ENCODE results near the gene AGAP1.

AGAP1 gene

GRCh38 chr2:235981631-235982030 is 487.8 kb downstream of the AGAP1 start:
- Histone ChIP-seq H3K4me3 (no peak overlapping the region), H3K27ac (no peak overlapping the region)
- no peak for TF ChIP-seq CTCF (IDR thresholded peaks at IDR 0.05)
- DNase-seq (ENCODE audit: low spot score) = no peak

- Histone ChIP-seq H3K27ac (no peak overlapping the region), H3K4me3 (no peak overlapping the region)
- TF ChIP-seq CTCF (IDR thresholded peaks at IDR 0.05) = no peak
- no peak for DNase-seq (ENCODE audit: low spot score)
Measured at GRCh38 chr2:235983016-235983415, 489.2 kb downstream of the AGAP1 start.

GRCh38 chr2:235984552-235984951 is 490.7 kb downstream of the AGAP1 start:
- no peak for TF ChIP-seq CTCF (IDR thresholded peaks at IDR 0.05)
- no peak overlapping the region for H3K27ac ChIP-seq
- no peak for DNase-seq (ENCODE audit: low spot score)
- no peak overlapping the region for H3K4me3 ChIP-seq

- TF ChIP-seq CTCF (IDR thresholded peaks at IDR 0.05) = no peak
- DNase-seq (ENCODE audit: low spot score) = no peak
- no peak overlapping the region for H3K27ac ChIP-seq
Measured at GRCh38 chr2:235986361-235986760, 492.5 kb downstream of the AGAP1 start.

GRCh38 chr2:235988271-235989015 is 494.6 kb downstream of the AGAP1 start:
- TF ChIP-seq CTCF (IDR thresholded peaks at IDR 0.05) = no peak
- no peak overlapping the region for H3K27ac ChIP-seq
- no peak overlapping the region for H3K4me3 ChIP-seq
- DNase-seq (ENCODE audit: low spot score) = no peak

More at GRCh38 chr2:235986361-235986760, 492.5 kb downstream of the AGAP1 start:
- H3K4me3 ChIP-seq = no peak overlapping the region

GRCh38 chr2:235989591-235989990 is 495.7 kb downstream of the AGAP1 start:
- Histone ChIP-seq H3K4me3 (no peak overlapping the region), H3K27ac (no peak overlapping the region)
- no peak for DNase-seq (ENCODE audit: low spot score)
- no peak for TF ChIP-seq CTCF (IDR thresholded peaks at IDR 0.05)

- Histone ChIP-seq H3K27ac (no peak overlapping the region), H3K4me3 (no peak overlapping the region)
- no peak for TF ChIP-seq CTCF (IDR thresholded peaks at IDR 0.05)
- no peak for DNase-seq (ENCODE audit: low spot score)
Measured at GRCh38 chr2:235990344-235990743, 496.5 kb downstream of the AGAP1 start.
